Neural cell (in vitro differentiated cells): ENCODE measurements around the gene ARIH1. TPM values are rescaled to one million over a fixed set of nuclear protein-coding genes. Genes with fewer than 3 reads are reported as not detected.

ENCODE experiments used
- H2AFZ ChIP-seq: fragments of 200-600, 300-800 bp; sonication (generic), shearing (Covaris generic); 2 replicates; pipeline ENCODE4 v1.6.0; 2014; ENCODE audit warnings: low read depth, mild to moderate bottlenecking, antibody characterized with exemption, low read length, moderate library complexity
- H3F3A ChIP-seq: fragments of 200-600 bp; shearing (Covaris generic); 2 replicates; pipeline ENCODE4 v1.6.1; 2016; ENCODE audit warnings: mild to moderate bottlenecking, moderate library complexity, mixed read lengths, antibody characterized with exemption, low read length; ENCODE audit not compliant: insufficient read depth, poor library complexity, severe bottlenecking
- H3K27ac ChIP-seq: fragments of 200-600, 300-800 bp; sonication (generic), shearing (Covaris generic); 2 replicates; pipeline ENCODE4 v1.5.1; 2014; ENCODE audit warnings: mild to moderate bottlenecking, low read length, moderate library complexity
- H3K27me3 ChIP-seq: fragments of 300-800, 200-600 bp; sonication (generic), shearing (Covaris generic); 2 replicates; pipeline ENCODE4 v1.6.0; 2014; ENCODE audit warnings: mild to moderate bottlenecking, low read depth, low read length, moderate library complexity; ENCODE audit not compliant: insufficient read depth
- H3K36me3 ChIP-seq: fragments of 300-800, 200-600 bp; sonication (generic), shearing (Covaris generic); 2 replicates; pipeline ENCODE4 v1.5.1; 2014; ENCODE audit warnings: mild to moderate bottlenecking, antibody characterized with exemption, low read length, moderate library complexity; ENCODE audit not compliant: insufficient read depth
- H3K4me2 ChIP-seq: fragments of 300-800, 200-600 bp; sonication (generic), shearing (Covaris generic); 2 replicates; pipeline ENCODE4 v1.6.0; 2014; ENCODE audit warnings: mild to moderate bottlenecking, low read length
- H3K4me3 ChIP-seq: fragments of 300-800, 200-600 bp; sonication (generic), shearing (Covaris generic); 2 replicates; pipeline ENCODE4 v1.5.1; 2014; ENCODE audit warnings: mild to moderate bottlenecking, low read length, moderate library complexity
- H3K79me2 ChIP-seq: fragments of 200-600 bp; shearing (Covaris generic); replicated peaks from 2 replicates; pipeline ENCODE4 v1.6.0; 2014; ENCODE audit warnings: mild to moderate bottlenecking, low read length, moderate library complexity; ENCODE audit not compliant: insufficient read depth
- H3K9ac ChIP-seq: fragments of 300-800, 200-600 bp; sonication (generic), shearing (Covaris generic); 2 replicates; pipeline ENCODE4 v1.6.1; 2016; ENCODE audit warnings: mild to moderate bottlenecking, low read length, mixed read lengths
- H3K9me2 ChIP-seq: fragments of 200-600 bp; shearing (Covaris generic); 2 replicates; pipeline ENCODE4 v1.6.1; 2016; ENCODE audit warnings: mild to moderate bottlenecking, low read length, mixed read lengths; ENCODE audit not compliant: insufficient read depth
- H3K9me3 ChIP-seq: fragments of 200-600, 300-800 bp; sonication (generic), shearing (Covaris generic); 2 replicates; pipeline ENCODE4 v1.6.1; 2016; ENCODE audit warnings: mild to moderate bottlenecking, mixed run types, low read length, moderate library complexity, mixed read lengths
- H4K20me1 ChIP-seq: fragments of 200-600 bp; shearing (Covaris generic); 2 replicates; pipeline ENCODE4 v1.6.1; 2016; ENCODE audit warnings: mild to moderate bottlenecking, mixed run types; ENCODE audit not compliant: insufficient read depth
- CTCF ChIP-seq: fragments of 450-650 bp; IDR thresholded peaks from 2 replicates; pipeline ENCODE4 v1.5.1; 2014; ENCODE audit warnings: antibody characterized with exemption, mild to moderate bottlenecking, moderate library complexity; ENCODE audit not compliant: poor library complexity, severe bottlenecking
- EP300 ChIP-seq: fragments of 450-650 bp; conservative IDR thresholded peaks from 2 replicates; pipeline ENCODE4 v1.6.1; 2014; ENCODE audit warnings: antibody characterized with exemption, mild to moderate bottlenecking, moderate library complexity; ENCODE audit not compliant: poor library complexity, severe bottlenecking
- EZH2 ChIP-seq: fragments of 200-600, 300-800 bp; shearing (Covaris generic), sonication (generic); IDR thresholded peaks from 2 replicates; pipeline ENCODE4 v1.6.1; 2014; ENCODE audit warnings: antibody characterized with exemption, low read length, borderline replicate concordance, mild to moderate bottlenecking; ENCODE audit not compliant: insufficient read depth, poor library complexity, severe bottlenecking
- MXI1 ChIP-seq: fragments of 450-650 bp; conservative IDR thresholded peaks from 2 replicates; pipeline ENCODE4 v1.6.1; 2014; ENCODE audit warnings: antibody characterized with exemption, mild to moderate bottlenecking; ENCODE audit not compliant: poor library complexity, severe bottlenecking
- POLR2AphosphoS5 ChIP-seq: IDR thresholded peaks from 2 replicates; pipeline ENCODE4 v1.6.1; 2012
- RAD21 ChIP-seq: fragments of 450-650 bp; conservative IDR thresholded peaks from 2 replicates; pipeline ENCODE4 v1.6.1; 2014; ENCODE audit warnings: antibody characterized with exemption, mild to moderate bottlenecking, moderate library complexity
- REST ChIP-seq: IDR thresholded peaks from 2 replicates; pipeline ENCODE4 v1.6.1; 2012; ENCODE audit warnings: borderline replicate concordance
- SMC3 ChIP-seq: fragments of 450-650 bp; conservative IDR thresholded peaks from 2 replicates; pipeline ENCODE4 v1.6.1; 2014; ENCODE audit warnings: antibody characterized with exemption, mild to moderate bottlenecking, moderate library complexity; ENCODE audit not compliant: poor library complexity
- TAF1 ChIP-seq: IDR thresholded peaks from 2 replicates; pipeline ENCODE4 v1.6.1; 2012; ENCODE audit warnings: low read depth
- polyA plus RNA-seq: library from polyadenylated mRNA; depleted of rRNA; stranded (reverse); fragments of >200 nt; gene quantifications from 2 replicates; pipeline ENCODE4 v1.2.3, GENCODE V29; 2014

Gene ARIH1
- polyA plus RNA-seq, 1 donor from 2014 or later = 72.1 TPM

DNA sequence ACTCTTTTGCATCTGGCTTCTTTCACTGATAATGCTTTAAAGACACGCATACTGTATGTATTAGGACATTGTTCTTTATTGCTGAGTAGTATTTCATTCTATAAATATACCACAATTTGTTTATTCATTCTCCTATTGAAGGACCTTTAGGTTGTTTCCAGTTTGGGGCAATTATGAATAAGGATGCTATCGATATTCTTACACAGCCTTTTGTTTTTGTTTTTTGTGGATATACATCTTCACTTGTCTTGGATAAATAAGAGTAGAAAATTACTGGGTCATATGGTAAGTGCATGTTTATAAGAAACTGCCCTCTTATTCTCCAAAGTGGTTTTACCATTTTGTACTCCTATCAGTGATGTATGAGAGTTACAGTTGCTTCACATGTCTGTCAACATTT lies 118.5 kb downstream of the ARIH1 start:
- Histone ChIP-seq H3K27me3 (no peaks in the 10 kb centered on the region), H3K36me3 (no peaks in the 10 kb centered on the region), H4K20me1 (no peaks in the 10 kb centered on the region), H3K9me2 (no peaks in the 10 kb centered on the region), H3K79me2 (no peaks in the 10 kb centered on the region), H3K9ac (no peak overlapping the region), H2AFZ (no peak overlapping the region), H3F3A (no peaks in the 10 kb centered on the region), H3K4me2 (no peak overlapping the region), H3K27ac (no peak overlapping the region), H3K9me3 (no peaks in the 10 kb centered on the region), H3K4me3 (no peak overlapping the region)
- TF ChIP-seq POLR2AphosphoS5 = no peak
- no peak for TF ChIP-seq REST

GRCh38 chr15:72593838-72594237 lies 119.7 kb downstream of the ARIH1 start:
- no peak overlapping the region for H3K4me2 ChIP-seq
- TF ChIP-seq POLR2AphosphoS5 (no peak), CTCF (no peak), RAD21 (no peak), MXI1 (no peak), EZH2 (no peak), SMC3 (no peak), REST (no peak), TAF1 (no peak), EP300 (no peak)
- H3K27me3 ChIP-seq = no peaks in the 10 kb centered on the region
- H3K27ac ChIP-seq = no peak overlapping the region
- H3K9ac ChIP-seq = no peak overlapping the region
- H4K20me1 ChIP-seq = no peaks in the 10 kb centered on the region
- no peaks in the 10 kb centered on the region for H3K79me2 ChIP-seq
- no peaks in the 10 kb centered on the region for H3F3A ChIP-seq
- H3K9me3 ChIP-seq = no peaks in the 10 kb centered on the region
- H3K36me3 ChIP-seq = no peaks in the 10 kb centered on the region
- no peak overlapping the region for H2AFZ ChIP-seq
- no peak overlapping the region for H3K4me3 ChIP-seq
- no peaks in the 10 kb centered on the region for H3K9me2 ChIP-seq
